Fibroblast of skin of back (primary cell): ENCODE measurements around the gene CDX2. TPM values are rescaled to one million over a fixed set of nuclear protein-coding genes. Genes with fewer than 3 reads are reported as not detected.
"Not testable (repeated sequence)": the region's sequence is repeated elsewhere in the genome, so short reads cannot be mapped to it uniquely, and the experiment has no call there.

Experiments
- DNase-seq: peaks from one replicate; pipeline ENCODE4 v3.0.0-alpha.2; 2013
- polyA plus RNA-seq, 2 experiments: library from polyadenylated mRNA; unstranded; fragments of 120-200 nt; gene quantifications; one replicate each; pipeline ENCODE4 v1.2.1, GENCODE V29; 2013; ENCODE audit not compliant: insufficient read length in 2 of 2

Gene CDX2
- not detected for polyA plus RNA-seq (2013, experiment 1 of 2; ENCODE audit: insufficient read length)
- polyA plus RNA-seq (2013, experiment 2 of 2; ENCODE audit: insufficient read length) = not detected

GRCh38 chr13:27969082-27969865 lies at the start of gene CDX2:
Gene CDX2, minus strand, starts transcription at chr13:27969315. Its CDS starts 309 bp downstream, at chr13:27969006.
- no peak for DNase-seq

GRCh38 chr13:28014301-28014700 lies 45.2 kb upstream of the CDX2 start:
- no peak for DNase-seq

- no peak for DNase-seq
Observed at GRCh38 chr13:28013482-28013881, 44.4 kb upstream of the CDX2 start.

GRCh38 chr13:28012896-28013295 lies 43.8 kb upstream of the CDX2 start:
- peak; percentile 5 for DNase-seq

- no peak for DNase-seq
Observed at GRCh38 chr13:28012383-28012782, 43.3 kb upstream of the CDX2 start.

- DNase-seq = no peak
Observed at GRCh38 chr13:28010046-28010445, 40.9 kb upstream of the CDX2 start.

GRCh38 chr13:28005016-28005415 lies 35.9 kb upstream of the CDX2 start:
- not testable (repeated sequence) for DNase-seq

GRCh38 chr13:28002886-28003698 lies 34.0 kb upstream of the CDX2 start:
- DNase-seq = no peak

GRCh38 chr13:28001837-28002473 lies 32.8 kb upstream of the CDX2 start:
- DNase-seq = no peak

- DNase-seq = no peak
Observed at GRCh38 chr13:28001049-28001448, 31.9 kb upstream of the CDX2 start.

- DNase-seq = no peak
Observed at GRCh38 chr13:28000567-28000966, 31.5 kb upstream of the CDX2 start.

GRCh38 chr13:27997904-27998522 lies 28.9 kb upstream of the CDX2 start:
- DNase-seq = peak; percentile 23

- DNase-seq = no peak
Observed at GRCh38 chr13:27991881-27992280, 22.8 kb upstream of the CDX2 start.

GRCh38 chr13:27988520-27988919 lies 19.4 kb upstream of the CDX2 start, which contains the start of gene URAD:
Gene URAD, minus strand, starts transcription at chr13:27988693. Its CDS starts 56 bp downstream, at chr13:27988637.
- DNase-seq = no peak

GRCh38 chr13:27985600-27985999 lies 16.5 kb upstream of the CDX2 start:
- DNase-seq = no peak

- DNase-seq = no peak
Observed at GRCh38 chr13:27982361-27982760, 13.2 kb upstream of the CDX2 start.

GRCh38 chr13:27981006-27981708 lies 12.0 kb upstream of the CDX2 start:
- no peak for DNase-seq

- no peak for DNase-seq
Observed at GRCh38 chr13:27980280-27980998, 11.3 kb upstream of the CDX2 start.

GRCh38 chr13:27979765-27980279 lies 10.7 kb upstream of the CDX2 start:
- no peak for DNase-seq

- DNase-seq = no peak
Observed at GRCh38 chr13:27979001-27979643, 10.0 kb upstream of the CDX2 start.
